HG02943 (cell line): ENCODE results near the gene HOXB13.
"Not testable (repeated sequence)": the region's sequence is repeated elsewhere in the genome, so short reads cannot be mapped to it uniquely, and the experiment has no call there.

ENCODE experiments used
- ATAC-seq: cut with Tn5 transposase; IDR thresholded peaks from one replicate; pipeline ENCODE4 v1.9.1; 2021; ENCODE audit warnings: mild to moderate bottlenecking, low read depth, moderate library complexity; ENCODE audit not compliant: unreplicated experiment

The HOXB13 gene

GRCh38 chr17:48717367-48718226 lies 11.0 kb downstream of the HOXB13 start:
- no peak for ATAC-seq

GRCh38 chr17:48716549-48716948 lies 12.0 kb downstream of the HOXB13 start:
- not testable (repeated sequence) for ATAC-seq

GRCh38 chr17:48715496-48716399 lies 12.8 kb downstream of the HOXB13 start:
- no peak for ATAC-seq

GRCh38 chr17:48711128-48711527 lies 17.4 kb downstream of the HOXB13 start:
- no peak for ATAC-seq

- ATAC-seq, result no peak
Measured at GRCh38 chr17:48704361-48705248, 23.9 kb downstream of the HOXB13 start.

GRCh38 chr17:48701864-48702532 lies 26.6 kb downstream of the HOXB13 start:
- no peak for ATAC-seq

- ATAC-seq, result no peak
Measured at GRCh38 chr17:48693178-48693577, 35.4 kb downstream of the HOXB13 start.

DNA sequence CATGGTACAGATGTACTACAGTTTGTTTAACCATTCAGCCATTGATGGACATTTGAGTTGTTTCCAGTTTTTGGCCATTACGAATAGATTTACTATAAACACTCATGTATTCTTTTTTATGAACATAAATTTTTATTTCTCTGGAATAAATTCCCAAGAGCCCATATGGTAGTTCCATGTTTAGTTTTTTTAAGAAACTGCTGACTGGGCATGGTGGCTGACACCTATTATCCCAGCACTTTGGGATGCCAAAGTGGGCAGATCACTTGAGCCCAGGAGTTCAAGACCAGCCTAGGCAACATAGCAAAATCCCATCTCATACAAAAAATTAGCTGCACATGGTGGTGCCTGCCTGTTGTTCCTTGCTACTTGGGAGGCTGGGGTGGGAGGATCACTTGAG lies 36.5 kb downstream of the HOXB13 start:
- ATAC-seq, result no peak

- no peak for ATAC-seq
Measured at GRCh38 chr17:48690655-48691054, 37.9 kb downstream of the HOXB13 start.

- ATAC-seq, result no peak
Measured at GRCh38 chr17:48681609-48682008, 46.9 kb downstream of the HOXB13 start.

DNA sequence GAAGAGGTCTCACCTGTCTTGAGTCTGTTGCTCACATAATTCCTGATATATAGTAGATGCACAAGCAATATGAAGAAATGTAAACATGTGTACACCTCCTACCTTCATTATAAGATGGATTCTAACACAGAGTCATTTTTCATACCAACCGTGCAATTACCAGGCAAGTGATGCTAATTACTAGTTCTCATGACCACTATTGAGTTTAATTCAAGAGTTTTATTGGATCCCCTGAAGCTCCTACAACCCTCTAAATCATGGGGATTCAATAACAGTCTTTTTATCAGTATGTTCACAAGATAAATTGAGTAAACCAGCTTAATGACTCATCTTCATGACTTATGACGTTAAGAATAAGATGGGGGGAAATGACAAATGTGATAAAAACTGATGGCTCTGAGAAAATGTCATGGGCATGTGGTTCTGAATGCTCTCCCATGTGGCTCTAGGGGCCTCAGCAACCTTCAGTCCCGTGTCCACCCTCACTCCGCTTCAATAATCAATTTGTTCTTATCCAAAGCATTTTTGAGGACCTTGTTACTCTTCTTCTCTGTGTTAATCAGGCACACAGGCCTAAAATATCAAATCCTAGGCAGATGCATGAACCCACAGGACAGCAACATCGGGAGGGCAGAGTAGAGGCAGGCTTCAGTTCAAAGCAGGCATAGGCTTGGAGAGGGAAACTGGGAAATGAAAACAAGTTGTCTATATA lies 49.0 kb downstream of the HOXB13 start:
- ATAC-seq, result no peak

GRCh38 chr17:48678141-48678971 lies 50.2 kb downstream of the HOXB13 start:
- ATAC-seq, result no peak

DNA sequence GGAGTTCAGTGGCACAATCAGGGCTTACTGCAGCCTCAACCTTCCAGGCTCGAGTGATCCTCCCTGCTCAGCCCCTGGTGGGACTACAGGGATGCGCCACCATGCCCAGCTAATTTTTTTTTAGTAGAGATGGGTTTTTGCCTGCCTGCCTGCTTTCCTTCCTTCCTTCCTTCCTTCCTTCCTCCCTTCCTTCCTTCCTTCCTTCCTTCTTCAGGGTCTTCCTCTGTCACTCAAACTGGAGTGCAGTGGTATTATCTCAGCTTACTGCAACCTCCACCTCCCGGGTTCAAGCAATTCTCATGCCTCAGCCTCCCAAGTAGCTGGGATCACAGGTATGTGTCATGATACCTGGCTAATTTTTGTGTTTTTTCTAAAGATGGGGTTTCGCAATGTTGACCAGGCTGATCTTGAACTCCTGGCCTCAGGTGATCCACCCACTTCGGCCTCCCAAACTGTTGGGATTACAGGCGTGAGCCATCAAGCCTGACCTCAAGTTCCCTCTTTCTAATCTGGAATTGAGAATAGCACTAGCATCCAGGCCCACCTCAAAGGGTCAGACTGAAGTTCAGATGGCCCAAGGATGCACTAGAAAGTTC lies 51.5 kb downstream of the HOXB13 start:
- no peak for ATAC-seq
